Lower lobe of right lung (tissue), 2 donors: ENCODE data around the gene ACTL7A. TPM values are rescaled to one million over a fixed set of nuclear protein-coding genes. Genes with fewer than 3 reads are reported as not detected.
A peak's percentile ranks its signal among the peaks of the same experiment; 100 is the strongest.

Experiments used
- ATAC-seq, 2 donors: fragments of 200-7000 bp; cut with Tn5 transposase; one replicate each; pipeline ENCODE4 v1.9.1; 2020 to 2022; ENCODE audit warnings: mild to moderate bottlenecking in 2 of 2, moderate library complexity in 2 of 2
- DNase-seq: peaks from one replicate; pipeline ENCODE4 v3.0.0-alpha.2; 2020
- H3K27ac ChIP-seq: fragments of 200-600 bp; one replicate; pipeline ENCODE4 v1.8.0; 2022
- H3K27me3 ChIP-seq: fragments of 200-600 bp; one replicate; pipeline ENCODE4 v1.8.0; 2022; ENCODE audit warnings: low read depth
- H3K36me3 ChIP-seq: fragments of 200-600 bp; one replicate; pipeline ENCODE4 v1.8.0; 2022; ENCODE audit warnings: mild to moderate bottlenecking
- H3K4me1 ChIP-seq: fragments of 200-600 bp; one replicate; pipeline ENCODE4 v1.8.0; 2022
- H3K4me3 ChIP-seq: fragments of 200-600 bp; one replicate; pipeline ENCODE4 v1.8.0; 2022; ENCODE audit warnings: mild to moderate bottlenecking
- H3K9me3 ChIP-seq: fragments of 200-600 bp; one replicate; pipeline ENCODE4 v1.8.0; 2022
- intact Hi-C: fragments of 100-400 bp; cut with DNase I; formaldehyde crosslinking; loops from one replicate; pipeline ENCODE4 v1.11.0; 2022
- total RNA-seq: library from RNA; stranded (reverse); fragmentation: NEBNext Ultra II Directional; extraction: Animal tissue kit (Norgen Biotek cat#: 25700); gene quantifications from one replicate; pipeline ENCODE4 v1.2.1, GENCODE V29; 2021
- TF ChIP-seq, protein P1 (sequence below): fragments of 200-600 bp; IDR thresholded peaks from one replicate; pipeline ENCODE4 v1.8.0; 2022; ENCODE audit warnings: antibody characterized with exemption, mild to moderate bottlenecking
- donor health status: DM: no; HTN: yes; CAD: no; lungs with severe emphysema.

Gene ACTL7A
- total RNA-seq, 1 donor from 2014 or later, result not detected

DNA sequence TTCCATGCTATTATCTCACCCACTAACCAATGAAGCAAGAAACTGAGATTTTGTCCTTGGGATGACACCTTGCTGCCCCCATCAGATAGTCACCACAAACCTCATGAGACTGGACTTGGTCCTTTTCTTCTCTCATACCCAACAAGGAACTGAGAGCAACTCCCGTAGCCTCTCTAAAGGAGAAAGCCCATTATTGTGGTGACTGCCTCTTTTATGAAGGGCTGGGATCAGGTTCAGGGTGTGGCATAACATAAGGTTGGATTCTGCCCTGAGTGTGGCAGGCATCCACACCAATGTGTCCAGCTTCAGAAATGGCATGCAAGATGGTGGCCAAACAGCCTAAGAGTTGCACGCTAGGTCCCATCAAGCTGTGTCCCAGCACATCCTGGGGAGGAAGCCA is 1.3 kb upstream of the ACTL7A start:
- H3K27me3 ChIP-seq, result no peaks in the 10 kb centered on the region
- no peak overlapping the region for H3K27ac ChIP-seq
- DNase-seq (no peak), ATAC-seq (no peak)
- intact Hi-C loops, result no loop called here
- no peaks in the 10 kb centered on the region for H3K9me3 ChIP-seq
- H3K4me1 ChIP-seq, result no peaks in the 10 kb centered on the region
- no peak overlapping the region for H3K4me3 ChIP-seq
- H3K36me3 ChIP-seq, result no peaks in the 10 kb centered on the region
- TF ChIP-seq, protein P1, sequence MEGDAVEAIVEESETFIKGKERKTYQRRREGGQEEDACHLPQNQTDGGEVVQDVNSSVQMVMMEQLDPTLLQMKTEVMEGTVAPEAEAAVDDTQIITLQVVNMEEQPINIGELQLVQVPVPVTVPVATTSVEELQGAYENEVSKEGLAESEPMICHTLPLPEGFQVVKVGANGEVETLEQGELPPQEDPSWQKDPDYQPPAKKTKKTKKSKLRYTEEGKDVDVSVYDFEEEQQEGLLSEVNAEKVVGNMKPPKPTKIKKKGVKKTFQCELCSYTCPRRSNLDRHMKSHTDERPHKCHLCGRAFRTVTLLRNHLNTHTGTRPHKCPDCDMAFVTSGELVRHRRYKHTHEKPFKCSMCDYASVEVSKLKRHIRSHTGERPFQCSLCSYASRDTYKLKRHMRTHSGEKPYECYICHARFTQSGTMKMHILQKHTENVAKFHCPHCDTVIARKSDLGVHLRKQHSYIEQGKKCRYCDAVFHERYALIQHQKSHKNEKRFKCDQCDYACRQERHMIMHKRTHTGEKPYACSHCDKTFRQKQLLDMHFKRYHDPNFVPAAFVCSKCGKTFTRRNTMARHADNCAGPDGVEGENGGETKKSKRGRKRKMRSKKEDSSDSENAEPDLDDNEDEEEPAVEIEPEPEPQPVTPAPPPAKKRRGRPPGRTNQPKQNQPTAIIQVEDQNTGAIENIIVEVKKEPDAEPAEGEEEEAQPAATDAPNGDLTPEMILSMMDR, result no peak

DNA sequence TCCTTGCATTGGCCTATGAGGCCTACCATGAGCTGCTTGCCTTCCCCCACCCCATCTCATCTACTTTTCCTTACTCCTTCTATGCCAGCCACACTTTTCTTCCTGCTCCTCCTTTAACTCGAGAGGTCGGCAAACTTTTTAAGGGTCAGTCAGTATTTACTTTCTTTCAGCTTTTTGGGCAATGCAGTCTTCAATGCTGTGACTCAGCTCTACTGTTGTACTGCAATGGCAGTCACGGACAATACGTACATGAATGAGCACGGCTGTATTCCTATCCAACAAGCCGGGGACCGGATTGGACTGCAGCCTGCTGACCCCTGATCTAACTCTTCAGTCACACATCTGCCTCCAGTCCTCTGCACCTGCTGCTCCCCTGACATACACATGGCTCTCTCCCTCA is 602 bp upstream of the ACTL7A start:
- no peak overlapping the region for H3K27ac ChIP-seq
- no peak for DNase-seq
- H3K36me3 ChIP-seq, result no peaks in the 10 kb centered on the region
- no peaks in the 10 kb centered on the region for H3K27me3 ChIP-seq
- TF ChIP-seq, protein P1, result no peak
- intact Hi-C loops, result no loop called here
- H3K4me3 ChIP-seq, result no peak overlapping the region
- peak; percentile 82 to 92 for ATAC-seq
- H3K4me1 ChIP-seq, result no peaks in the 10 kb centered on the region
- H3K9me3 ChIP-seq, result no peaks in the 10 kb centered on the region

DNA sequence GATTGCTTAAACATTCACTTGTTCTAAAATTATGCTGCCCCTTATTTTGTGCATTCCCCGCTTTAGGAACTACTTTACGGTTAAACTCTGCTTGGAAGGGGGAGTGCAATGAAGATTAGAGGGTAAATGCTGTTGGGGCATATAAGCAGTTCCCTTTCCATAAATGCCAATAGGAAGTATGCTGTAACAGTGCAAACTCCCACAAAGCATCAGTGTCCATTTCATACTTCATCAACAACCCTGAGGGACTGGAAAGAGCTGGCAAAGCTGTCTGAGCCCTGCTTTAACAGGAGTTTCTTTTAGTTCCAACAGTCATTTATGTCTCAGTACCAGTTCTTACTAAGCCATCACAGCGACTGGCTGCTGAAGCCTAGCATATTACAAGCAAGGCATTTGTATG is 1.8 kb downstream of the ACTL7A start:
- no peak for DNase-seq
- TF ChIP-seq, protein P1, result no peak

DNA sequence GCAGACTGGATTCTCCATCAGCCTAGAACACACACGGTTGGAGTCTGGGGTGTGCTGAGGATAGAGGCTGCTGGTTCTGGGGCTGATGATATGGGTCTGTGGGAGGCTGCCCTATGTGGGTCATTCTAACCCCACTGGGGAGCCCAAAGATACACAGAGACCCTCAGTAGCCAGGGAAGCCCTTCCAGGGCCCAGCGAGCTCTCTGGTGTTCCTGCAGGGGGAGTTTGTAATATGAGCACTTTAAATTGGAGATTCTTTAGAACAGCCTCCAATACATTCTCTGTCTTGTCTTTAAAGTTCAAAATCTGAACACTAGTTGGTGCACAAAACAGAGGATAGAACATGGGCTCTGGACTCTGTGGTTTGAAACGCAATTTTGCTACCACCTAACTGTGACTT is 2.4 kb downstream of the ACTL7A start:
- H3K4me3 ChIP-seq, result no peak overlapping the region
- intact Hi-C loops, result no loop called here
- peaks cover 18% of the 10 kb centered on the region for H3K36me3 ChIP-seq
- ATAC-seq (no peak), DNase-seq (no peak)
- no peaks in the 10 kb centered on the region for H3K4me1 ChIP-seq
- no peak overlapping the region for H3K27ac ChIP-seq
- no peaks in the 10 kb centered on the region for H3K27me3 ChIP-seq
- no peaks in the 10 kb centered on the region for H3K9me3 ChIP-seq
- TF ChIP-seq, protein P1, result no peak

More for the DNA sequence above, 1.8 kb downstream of the ACTL7A start:
- peaks cover 13% of the 10 kb centered on the region for H3K36me3 ChIP-seq
- H3K27ac ChIP-seq, result no peak overlapping the region
- no peaks in the 10 kb centered on the region for H3K4me1 ChIP-seq
- H3K9me3 ChIP-seq, result no peaks in the 10 kb centered on the region
- no peak overlapping the region for H3K4me3 ChIP-seq
- intact Hi-C loops, result no loop called here
- H3K27me3 ChIP-seq, result no peaks in the 10 kb centered on the region
- no peak for ATAC-seq

DNA sequence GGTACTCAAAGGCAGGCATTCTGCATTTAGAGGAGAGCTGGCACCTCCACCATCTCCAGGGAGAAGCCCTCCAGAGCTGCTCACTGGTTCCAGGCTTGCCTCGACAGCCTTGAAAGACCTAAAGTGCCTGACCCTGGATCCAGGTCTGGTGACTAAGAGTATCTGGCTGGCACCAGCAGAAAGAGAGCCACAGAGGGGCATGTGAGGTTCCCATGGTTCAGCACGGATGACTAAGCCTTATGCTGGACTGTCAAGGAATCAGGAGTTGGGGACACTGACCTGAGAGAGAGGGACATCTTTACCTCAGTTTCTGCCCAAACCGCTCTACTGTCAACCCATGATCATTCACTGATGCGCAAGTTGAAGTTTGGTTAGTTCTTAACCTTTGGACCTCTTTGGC is 3.0 kb downstream of the ACTL7A start:
- H3K9me3 ChIP-seq, result no peaks in the 10 kb centered on the region
- no peak overlapping the region for H3K27ac ChIP-seq
- intact Hi-C loops, result no loop called here
- no peak for ATAC-seq
- no peak for DNase-seq
- TF ChIP-seq, protein P1, result no peak
- H3K4me1 ChIP-seq, result no peaks in the 10 kb centered on the region
- H3K4me3 ChIP-seq, result no peak overlapping the region
- peaks cover 24% of the 10 kb centered on the region for H3K36me3 ChIP-seq
- no peaks in the 10 kb centered on the region for H3K27me3 ChIP-seq

DNA sequence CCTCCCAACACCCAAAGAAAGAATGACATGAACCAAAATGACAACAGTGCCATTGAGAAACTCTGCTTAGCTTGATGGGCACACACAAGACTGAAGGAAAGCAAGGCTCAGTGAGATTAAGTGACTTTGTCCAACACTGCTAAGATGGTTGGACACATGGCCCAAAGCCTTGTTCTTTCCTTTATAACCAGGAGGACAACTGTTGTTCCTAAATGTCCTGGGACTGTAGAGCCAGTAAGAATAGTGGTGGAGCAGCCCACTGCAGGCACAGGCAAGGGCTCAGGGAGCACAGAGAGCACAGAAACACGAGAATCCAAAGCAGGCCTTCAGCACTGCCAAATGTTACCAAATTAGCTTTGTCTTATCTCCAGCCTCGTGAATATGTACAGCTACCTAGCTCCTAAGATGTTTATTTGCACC is 3.9 kb downstream of the ACTL7A start:
- TF ChIP-seq, protein P1, result no peak
- Histone ChIP-seq H3K27ac (no peak overlapping the region), H3K27me3 (no peaks in the 10 kb centered on the region), H3K9me3 (no peaks in the 10 kb centered on the region), H3K36me3 (peaks cover 28% of the 10 kb centered on the region), H3K4me1 (no peaks in the 10 kb centered on the region), H3K4me3 (no peak overlapping the region)
- ATAC-seq, result no peak
- no peak for DNase-seq
- intact Hi-C loops, result no loop called here
